Measurements from ENCODE around the gene PSMB7.

The PSMB7 gene

GRCh38 chr9:124309667-124310084, 105.6 kb downstream of the PSMB7 start:
- H3K4me3 ChIP-seq (ENCODE audit: low read depth, low read length) = no peak overlapping the region
- TF ChIP-seq, protein P1, sequence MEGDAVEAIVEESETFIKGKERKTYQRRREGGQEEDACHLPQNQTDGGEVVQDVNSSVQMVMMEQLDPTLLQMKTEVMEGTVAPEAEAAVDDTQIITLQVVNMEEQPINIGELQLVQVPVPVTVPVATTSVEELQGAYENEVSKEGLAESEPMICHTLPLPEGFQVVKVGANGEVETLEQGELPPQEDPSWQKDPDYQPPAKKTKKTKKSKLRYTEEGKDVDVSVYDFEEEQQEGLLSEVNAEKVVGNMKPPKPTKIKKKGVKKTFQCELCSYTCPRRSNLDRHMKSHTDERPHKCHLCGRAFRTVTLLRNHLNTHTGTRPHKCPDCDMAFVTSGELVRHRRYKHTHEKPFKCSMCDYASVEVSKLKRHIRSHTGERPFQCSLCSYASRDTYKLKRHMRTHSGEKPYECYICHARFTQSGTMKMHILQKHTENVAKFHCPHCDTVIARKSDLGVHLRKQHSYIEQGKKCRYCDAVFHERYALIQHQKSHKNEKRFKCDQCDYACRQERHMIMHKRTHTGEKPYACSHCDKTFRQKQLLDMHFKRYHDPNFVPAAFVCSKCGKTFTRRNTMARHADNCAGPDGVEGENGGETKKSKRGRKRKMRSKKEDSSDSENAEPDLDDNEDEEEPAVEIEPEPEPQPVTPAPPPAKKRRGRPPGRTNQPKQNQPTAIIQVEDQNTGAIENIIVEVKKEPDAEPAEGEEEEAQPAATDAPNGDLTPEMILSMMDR (IDR thresholded peaks at IDR 0.05; ENCODE audit: control insufficient read depth, extremely low read depth, insufficient read depth) = no peak
- DNase-seq (ENCODE audit: low read depth) = no peak

- no peak for DNase-seq (ENCODE audit: low read depth)
- H3K4me3 ChIP-seq (ENCODE audit: low read depth, low read length) = no peak overlapping the region
- TF ChIP-seq, protein P1 (IDR thresholded peaks at IDR 0.05; ENCODE audit: control insufficient read depth, extremely low read depth, insufficient read depth) = no peak
These were observed 106.4 kb downstream of the PSMB7 start for GRCh38 chr9:124308606-124309491.

GRCh38 chr9:124307379-124308030, 107.7 kb downstream of the PSMB7 start:
- H3K4me3 ChIP-seq (ENCODE audit: low read depth, low read length) = no peak overlapping the region
- TF ChIP-seq, protein P1 (IDR thresholded peaks at IDR 0.05; ENCODE audit: control insufficient read depth, extremely low read depth, insufficient read depth) = no peak
- no peak for DNase-seq (ENCODE audit: low read depth)

DNA sequence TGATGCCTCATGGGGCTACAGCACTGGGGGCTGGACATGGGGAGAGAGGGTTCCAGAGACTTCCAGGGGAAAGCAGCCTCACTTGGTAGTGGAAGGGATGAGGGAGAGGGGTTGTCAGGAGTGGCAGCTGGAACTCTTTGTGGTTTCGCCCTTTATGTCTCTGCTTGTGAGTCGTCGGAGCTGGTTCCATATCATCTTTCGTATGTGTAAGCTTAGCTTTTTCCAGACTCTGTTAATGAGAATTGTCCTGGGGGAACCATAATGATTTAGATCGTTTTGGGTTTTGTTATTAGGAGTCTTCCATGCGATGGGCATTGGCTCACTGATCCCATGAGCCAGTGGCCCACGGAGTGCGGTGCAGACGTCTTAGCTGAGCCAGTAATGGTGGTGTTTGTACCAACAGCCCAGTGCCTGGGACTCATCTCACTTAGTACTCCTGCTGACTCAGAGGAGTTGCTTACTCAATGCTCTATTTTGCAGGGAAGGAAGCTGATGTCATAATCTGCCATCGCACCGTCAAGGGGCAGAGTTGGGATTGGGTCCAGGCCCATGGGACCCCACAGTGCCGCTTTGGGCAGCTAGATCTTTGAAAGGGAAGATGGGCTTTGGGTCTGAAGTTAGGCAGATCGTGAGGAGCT, 109.0 kb downstream of the PSMB7 start:
- DNase-seq (ENCODE audit: low read depth) = no peak
- no peak overlapping the region for H3K4me3 ChIP-seq (ENCODE audit: low read depth, low read length)
- TF ChIP-seq, protein P1 (IDR thresholded peaks at IDR 0.05; ENCODE audit: control insufficient read depth, extremely low read depth, insufficient read depth) = no peak

- no peak for DNase-seq (ENCODE audit: low read depth)
- H3K4me3 ChIP-seq (ENCODE audit: low read depth, low read length) = no peak overlapping the region
- TF ChIP-seq, protein P1 (IDR thresholded peaks at IDR 0.05; ENCODE audit: control insufficient read depth, extremely low read depth, insufficient read depth) = no peak
These were observed 111.0 kb downstream of the PSMB7 start for GRCh38 chr9:124304285-124304684.

- TF ChIP-seq, protein P1 (IDR thresholded peaks at IDR 0.05; ENCODE audit: control insufficient read depth, extremely low read depth, insufficient read depth) = no peak
- no peak for DNase-seq (ENCODE audit: low read depth)
- no peak overlapping the region for H3K4me3 ChIP-seq (ENCODE audit: low read depth, low read length)
These were observed 111.5 kb downstream of the PSMB7 start for GRCh38 chr9:124303762-124304161.

Data from LNCaP clone FGC (cell line).